Measurements from ENCODE around the gene MRGPRG. TPM values are rescaled to one million over a fixed set of nuclear protein-coding genes. Genes with fewer than 3 reads are reported as not detected.

The MRGPRG gene
- total and polyA plus RNA-seq, 2 of the 4 experiments (the other 2 are of a cell fraction) = not detected

DNA sequence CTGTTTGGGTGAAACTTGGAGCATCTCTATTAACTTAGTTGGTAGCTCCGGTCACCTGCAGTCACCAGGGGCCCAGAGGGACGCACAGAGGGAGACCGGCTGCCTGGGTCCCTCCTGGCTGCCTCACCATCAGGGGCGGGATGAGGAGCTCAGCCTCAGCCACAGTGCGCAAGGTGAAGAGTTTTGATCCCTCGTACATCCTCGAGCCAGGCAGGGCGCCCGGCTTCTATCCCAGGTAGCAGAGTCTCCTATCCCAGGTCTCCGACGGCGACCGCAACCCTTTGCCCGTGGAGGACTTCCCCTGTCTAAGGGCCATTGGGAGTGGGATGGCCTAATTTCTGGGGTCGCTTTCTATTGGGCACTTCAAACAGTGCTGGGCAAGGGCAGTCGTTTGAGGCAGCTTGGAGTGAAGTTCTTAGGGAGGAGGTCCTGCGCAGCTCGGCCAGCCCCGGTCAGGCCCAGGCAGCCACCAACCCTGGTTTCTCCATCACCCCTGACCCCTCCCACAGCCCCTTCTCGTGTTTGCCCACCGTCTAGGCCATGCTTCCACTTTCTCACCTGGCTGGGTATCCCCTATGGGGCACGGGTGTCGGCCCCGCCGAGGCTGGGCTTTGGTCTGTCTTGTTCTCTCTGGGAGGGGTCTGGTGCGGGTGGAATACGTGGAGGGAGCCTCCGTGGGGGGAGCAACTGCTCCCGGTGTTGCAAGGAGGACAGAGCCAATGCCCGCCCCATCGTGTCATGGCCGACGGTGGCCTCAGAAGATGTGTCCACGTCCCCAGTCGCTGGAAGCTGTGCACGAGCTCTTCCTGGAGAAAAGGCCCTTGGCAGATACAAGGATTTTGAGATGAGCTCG, 3.6 kb upstream of the MRGPRG start:
- POLR2A ChIA-PET (ENCODE audit: unreplicated experiment) = no interaction called here
- Histone ChIP-seq H2AK5ac (ENCODE audit: low read depth, low read length) (no peak overlapping the region), H3K9ac (ENCODE audit: low read depth, low read length) (no peak overlapping the region), H3K4me2 (ENCODE audit: low read depth, low read length) (no peak overlapping the region), H3K14ac (replicated peaks; ENCODE audit: low read depth, low read length) (no peak overlapping the region), H3K27ac (ENCODE audit: insufficient read depth, low read length) (no peak overlapping the region), H3K79me1 (ENCODE audit: low read depth in 1 of 2, low read length in 2 of 2) (no peaks in the 10 kb centered on the region), H3K27me3 (ENCODE audit: control insufficient read depth, insufficient read depth, low read length) (peaks cover 73% of the 10 kb centered on the region), H3K23ac (ENCODE audit: low read depth, low read length) (no peak overlapping the region), H3K4me3 (ENCODE audit: insufficient read depth, low read depth, low read length) (no peak overlapping the region), H4K5ac (ENCODE audit: low read depth, low read length) (no peak overlapping the region), H3K9me1 (ENCODE audit: insufficient read depth, low read length) (no peaks in the 10 kb centered on the region), H2BK120ac (ENCODE audit: low read depth, low read length) (no peak overlapping the region), H2BK5ac (ENCODE audit: low read depth, low read length, poor library complexity, severe bottlenecking) (no peak overlapping the region), H3K56ac (ENCODE audit: extremely low read depth, insufficient read depth, low read length) (no peak overlapping the region), H2AFZ (replicated peaks; ENCODE audit: low read length, poor library complexity) (no peak overlapping the region), H3K18ac (ENCODE audit: low read depth, low read length) (no peak overlapping the region), H3K4me1 (ENCODE audit: control insufficient read depth, insufficient read depth, low read length) (no peaks in the 10 kb centered on the region), H4K91ac (ENCODE audit: insufficient read depth, low read depth, low read length) (no peak overlapping the region), H4K8ac (ENCODE audit: low read depth in 2 of 2, low read length in 2 of 2) (no peak overlapping the region), H4K20me1 (ENCODE audit: insufficient read depth, low read length) (no peaks in the 10 kb centered on the region), H2BK15ac (ENCODE audit: low read depth, low read length) (no peak overlapping the region), H2AK9ac (replicated peaks; ENCODE audit: low read depth, low read length, poor library complexity) (no peak overlapping the region), H3K9me3 (ENCODE audit: control insufficient read depth, insufficient read depth, low read length) (no peaks in the 10 kb centered on the region), H2BK20ac (ENCODE audit: low read depth, low read length) (no peak overlapping the region), H3K4ac (ENCODE audit: low read depth, low read length) (no peak overlapping the region), H3K36me3 (ENCODE audit: control insufficient read depth, insufficient read depth, low read length) (no peaks in the 10 kb centered on the region)
- no peak for DNase-seq
- no TSS peak for BruUV-seq (replicated peaks)
- WGBS, 2 experiments (ENCODE audit: extremely low coverage in 2 of 2, insufficient read length in 1 of 2) = 83% methylated on average over 17 of the region's 37 CpGs; no CpG with 5 or more reads in 1 of the 2 experiments
- ATAC-seq (ENCODE audit: low read depth) = no peak
- in situ Hi-C loops (cut with MboI; ENCODE audit: low sequenced_read_pairs) = no loop called here
- intact Hi-C loops (cut with micrococcal nuclease) = no loop called here
- TF ChIP-seq POLR2A (IDR thresholded peaks at IDR 0.05; ENCODE audit: low read depth, low read length) (no peak), FOS (IDR thresholded peaks at IDR 0.05; ENCODE audit: low read depth, low read length) (no peak), MAZ (IDR thresholded peaks at IDR 0.05; ENCODE audit: borderline replicate concordance, low read depth, low read length) (no peak), RCOR1 (IDR thresholded peaks at IDR 0.05; ENCODE audit: insufficient replicate concordance, low read length) (no peak), USF2 (IDR thresholded peaks at IDR 0.05; ENCODE audit: low read depth, low read length) (no peak), MAFK (IDR thresholded peaks at IDR 0.05; ENCODE audit: low read depth, low read length) (no peak), CHD1 (IDR thresholded peaks at IDR 0.05; ENCODE audit: low read depth, low read length) (no peak), RAD21 (IDR thresholded peaks at IDR 0.05; ENCODE audit: low read length) (no peak), NFE2L2 (IDR thresholded peaks at IDR 0.05; ENCODE audit: low read depth, low read length) (no peak), SMC3 (IDR thresholded peaks at IDR 0.05; ENCODE audit: low read depth, low read length) (no peak), BHLHE40 (IDR thresholded peaks at IDR 0.05; ENCODE audit: low read depth, low read length) (no peak)
- TF ChIP-seq, protein P1, sequence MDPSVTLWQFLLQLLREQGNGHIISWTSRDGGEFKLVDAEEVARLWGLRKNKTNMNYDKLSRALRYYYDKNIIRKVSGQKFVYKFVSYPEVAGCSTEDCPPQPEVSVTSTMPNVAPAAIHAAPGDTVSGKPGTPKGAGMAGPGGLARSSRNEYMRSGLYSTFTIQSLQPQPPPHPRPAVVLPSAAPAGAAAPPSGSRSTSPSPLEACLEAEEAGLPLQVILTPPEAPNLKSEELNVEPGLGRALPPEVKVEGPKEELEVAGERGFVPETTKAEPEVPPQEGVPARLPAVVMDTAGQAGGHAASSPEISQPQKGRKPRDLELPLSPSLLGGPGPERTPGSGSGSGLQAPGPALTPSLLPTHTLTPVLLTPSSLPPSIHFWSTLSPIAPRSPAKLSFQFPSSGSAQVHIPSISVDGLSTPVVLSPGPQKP (IDR thresholded peaks at IDR 0.05; ENCODE audit: borderline replicate concordance, low read depth, low read length) = no peak
- TF ChIP-seq, protein P2, sequence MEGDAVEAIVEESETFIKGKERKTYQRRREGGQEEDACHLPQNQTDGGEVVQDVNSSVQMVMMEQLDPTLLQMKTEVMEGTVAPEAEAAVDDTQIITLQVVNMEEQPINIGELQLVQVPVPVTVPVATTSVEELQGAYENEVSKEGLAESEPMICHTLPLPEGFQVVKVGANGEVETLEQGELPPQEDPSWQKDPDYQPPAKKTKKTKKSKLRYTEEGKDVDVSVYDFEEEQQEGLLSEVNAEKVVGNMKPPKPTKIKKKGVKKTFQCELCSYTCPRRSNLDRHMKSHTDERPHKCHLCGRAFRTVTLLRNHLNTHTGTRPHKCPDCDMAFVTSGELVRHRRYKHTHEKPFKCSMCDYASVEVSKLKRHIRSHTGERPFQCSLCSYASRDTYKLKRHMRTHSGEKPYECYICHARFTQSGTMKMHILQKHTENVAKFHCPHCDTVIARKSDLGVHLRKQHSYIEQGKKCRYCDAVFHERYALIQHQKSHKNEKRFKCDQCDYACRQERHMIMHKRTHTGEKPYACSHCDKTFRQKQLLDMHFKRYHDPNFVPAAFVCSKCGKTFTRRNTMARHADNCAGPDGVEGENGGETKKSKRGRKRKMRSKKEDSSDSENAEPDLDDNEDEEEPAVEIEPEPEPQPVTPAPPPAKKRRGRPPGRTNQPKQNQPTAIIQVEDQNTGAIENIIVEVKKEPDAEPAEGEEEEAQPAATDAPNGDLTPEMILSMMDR (conservative IDR thresholded peaks at IDR 0.05; ENCODE audit: low read depth, low read length) = no peak
- CTCF ChIA-PET = no interaction called here
- dilution Hi-C loops (cut with HindIII; ENCODE audit: low sequenced_read_pairs, unreplicated experiment) = no loop called here

Data from IMR-90 (cell line).